Activated T-helper 2 cell treated with anti-CD3 and anti-CD28 coated beads, Interferon-gamma antibody, Interleukin-2, Interleukin-4, amounts not matched to agents 10 μg/mL and 5 μg/mL and 100 μg/mL, durations not matched to agents 14 hours and 24 hours and 36 hours (primary cell): ENCODE data around the gene XYLT1. TPM values are rescaled to one million over a fixed set of nuclear protein-coding genes. Genes with fewer than 3 reads are reported as not detected.

Experiments
- DNase-seq: peaks from one replicate; pipeline ENCODE4 v3.0.0; 2021; ENCODE audit warnings: low spot score
- H3K27ac Mint-ChIP-seq: one replicate; pipeline ENCODE4 v1.8.0; 2021; ENCODE audit warnings: mixed read lengths
- H3K27me3 Mint-ChIP-seq: one replicate; pipeline ENCODE4 v1.8.0; 2021; ENCODE audit warnings: low read depth, mixed read lengths
- H3K36me3 Mint-ChIP-seq: one replicate; pipeline ENCODE4 v1.8.0; 2021; ENCODE audit warnings: low read depth, mixed read lengths
- H3K4me1 Mint-ChIP-seq: one replicate; pipeline ENCODE4 v1.8.0; 2021; ENCODE audit warnings: low read depth, mixed read lengths
- H3K4me3 Mint-ChIP-seq: one replicate; pipeline ENCODE4 v1.8.0; 2021; ENCODE audit warnings: low read depth, mild to moderate bottlenecking, moderate library complexity, mixed read lengths
- H3K9me3 Mint-ChIP-seq: one replicate; pipeline ENCODE4 v1.8.0; 2021; ENCODE audit warnings: mixed read lengths
- intact Hi-C: fragments of 100-400 bp; cut with micrococcal nuclease; formaldehyde crosslinking; loops from one replicate; pipeline ENCODE4 v1.15.1; 2023
- total RNA-seq: library from RNA; stranded (reverse); gene quantifications from 2 replicates; pipeline ENCODE4 v1.2.3, GENCODE V29; 2022

Gene XYLT1
- total RNA-seq, 1 donor from 2014 or later: 18.9 TPM

- Mint-ChIP-seq H3K27me3 (no peaks in the 10 kb centered on the region), H3K36me3 (peaks cover 6% of the 10 kb centered on the region), H3K4me1 (peaks cover 60% of the 10 kb centered on the region), H3K9me3 (no peaks in the 10 kb centered on the region), H3K4me3 (no peak overlapping the region), H3K27ac (no peak overlapping the region)
- intact Hi-C loops: no loop called here
- DNase-seq: no peak
These were observed 91.6 kb downstream of the XYLT1 start for GRCh38 chr16:17379121-17379571.

GRCh38 chr16:17377360-17378324 is 93.1 kb downstream of the XYLT1 start:
- Mint-ChIP-seq H3K27ac (no peak overlapping the region), H3K36me3 (peaks cover 6% of the 10 kb centered on the region), H3K4me1 (peaks cover 55% of the 10 kb centered on the region), H3K9me3 (no peaks in the 10 kb centered on the region), H3K27me3 (no peaks in the 10 kb centered on the region), H3K4me3 (no peak overlapping the region)
- no peak for DNase-seq
- intact Hi-C loops: no loop called here

GRCh38 chr16:17375461-17376304 is 95.1 kb downstream of the XYLT1 start:
- no peaks in the 10 kb centered on the region for H3K27me3 Mint-ChIP-seq
- peaks cover 64% of the 10 kb centered on the region for H3K4me1 Mint-ChIP-seq

GRCh38 chr16:17374668-17375255 is 96.0 kb downstream of the XYLT1 start:
- no peak for DNase-seq
- Mint-ChIP-seq H3K27me3 (no peaks in the 10 kb centered on the region), H3K27ac (no peak overlapping the region), H3K36me3 (peaks cover 6% of the 10 kb centered on the region), H3K4me3 (no peak overlapping the region), H3K9me3 (no peaks in the 10 kb centered on the region), H3K4me1 (peaks cover 70% of the 10 kb centered on the region)
- intact Hi-C loops: loop anchor here (5.0 kb wide), 1 partner anchor 102 kb away; no protein-coding TSS in a partner anchor

More at GRCh38 chr16:17375461-17376304, 95.1 kb downstream of the XYLT1 start:
- intact Hi-C loops: no loop called here
- no peak overlapping the region for H3K4me3 Mint-ChIP-seq
- peak overlapping the region; percentile 55 for H3K27ac Mint-ChIP-seq
- DNase-seq: no peak
- peaks cover 6% of the 10 kb centered on the region for H3K36me3 Mint-ChIP-seq
- no peaks in the 10 kb centered on the region for H3K9me3 Mint-ChIP-seq

GRCh38 chr16:17373533-17373932 is 97.2 kb downstream of the XYLT1 start:
- Mint-ChIP-seq H3K4me3 (no peak overlapping the region), H3K27ac (no peak overlapping the region), H3K4me1 (peaks cover 74% of the 10 kb centered on the region), H3K27me3 (no peaks in the 10 kb centered on the region), H3K9me3 (no peaks in the 10 kb centered on the region), H3K36me3 (peaks cover 10% of the 10 kb centered on the region)
- no peak for DNase-seq
- intact Hi-C loops: loop anchor here (5.0 kb wide), 1 partner anchor 101 kb away; no protein-coding TSS in a partner anchor

- DNase-seq: no peak
- Mint-ChIP-seq H3K36me3 (peaks cover 10% of the 10 kb centered on the region), H3K4me3 (no peak overlapping the region), H3K9me3 (no peaks in the 10 kb centered on the region), H3K4me1 (peaks cover 73% of the 10 kb centered on the region), H3K27me3 (no peaks in the 10 kb centered on the region), H3K27ac (no peak overlapping the region)
- intact Hi-C loops: loop anchor here (5.0 kb wide), 1 partner anchor 100 kb away; no protein-coding TSS in a partner anchor
These were observed 98.4 kb downstream of the XYLT1 start for GRCh38 chr16:17372386-17372785.

GRCh38 chr16:17371299-17371698 is 99.5 kb downstream of the XYLT1 start:
- no peaks in the 10 kb centered on the region for H3K9me3 Mint-ChIP-seq
- no peaks in the 10 kb centered on the region for H3K27me3 Mint-ChIP-seq
- no peak for DNase-seq
- H3K36me3 Mint-ChIP-seq: peaks cover 15% of the 10 kb centered on the region
- intact Hi-C loops: loop anchor here (5.0 kb wide), 1 partner anchor 99 kb away; no protein-coding TSS in a partner anchor
- no peak overlapping the region for H3K4me3 Mint-ChIP-seq
- H3K4me1 Mint-ChIP-seq: peaks cover 78% of the 10 kb centered on the region
- peak overlapping the region; percentile 44 for H3K27ac Mint-ChIP-seq

GRCh38 chr16:17370731-17371285 is 100.0 kb downstream of the XYLT1 start:
- H3K27ac Mint-ChIP-seq: peak overlapping the region; percentile 99
- intact Hi-C loops: loop anchor here (5.0 kb wide), 1 partner anchor 99 kb away; no protein-coding TSS in a partner anchor

GRCh38 chr16:17370223-17370707 is 100.5 kb downstream of the XYLT1 start:
- no peaks in the 10 kb centered on the region for H3K27me3 Mint-ChIP-seq
- H3K4me1 Mint-ChIP-seq: peaks cover 83% of the 10 kb centered on the region
- no peaks in the 10 kb centered on the region for H3K9me3 Mint-ChIP-seq
- peak overlapping the region; percentile 83 for H3K4me3 Mint-ChIP-seq
- H3K27ac Mint-ChIP-seq: peak overlapping the region; percentile 99
- DNase-seq: no peak
- intact Hi-C loops: loop anchor here (5.0 kb wide), 1 partner anchor 98 kb away; no protein-coding TSS in a partner anchor
- peaks cover 22% of the 10 kb centered on the region for H3K36me3 Mint-ChIP-seq

More at GRCh38 chr16:17370731-17371285, 100.0 kb downstream of the XYLT1 start:
- H3K36me3 Mint-ChIP-seq: peaks cover 18% of the 10 kb centered on the region
- H3K4me3 Mint-ChIP-seq: no peak overlapping the region
- no peaks in the 10 kb centered on the region for H3K27me3 Mint-ChIP-seq
- H3K4me1 Mint-ChIP-seq: peaks cover 83% of the 10 kb centered on the region
- no peak for DNase-seq
- H3K9me3 Mint-ChIP-seq: no peaks in the 10 kb centered on the region

GRCh38 chr16:17369421-17370222 is 101.1 kb downstream of the XYLT1 start:
- Mint-ChIP-seq H3K36me3 (peaks cover 22% of the 10 kb centered on the region), H3K27me3 (no peaks in the 10 kb centered on the region), H3K4me1 (peaks cover 83% of the 10 kb centered on the region), H3K27ac (peak overlapping the region; percentile 99), H3K9me3 (no peaks in the 10 kb centered on the region), H3K4me3 (peak overlapping the region; percentile 83)
- peak; percentile 76 for DNase-seq
- intact Hi-C loops: loop anchor here (1.0 to 5.0 kb wide), 2 partner anchors 48 to 97 kb away; no protein-coding TSS in a partner anchor

- no peaks in the 10 kb centered on the region for H3K9me3 Mint-ChIP-seq
- peaks cover 81% of the 10 kb centered on the region for H3K4me1 Mint-ChIP-seq
- no peak for DNase-seq
- intact Hi-C loops: loop anchor here (1.0 kb wide), 2 partner anchors 26 to 48 kb away; no protein-coding TSS in a partner anchor
- peak overlapping the region; percentile 83 for H3K4me3 Mint-ChIP-seq
- H3K36me3 Mint-ChIP-seq: peaks cover 22% of the 10 kb centered on the region
- no peaks in the 10 kb centered on the region for H3K27me3 Mint-ChIP-seq
- H3K27ac Mint-ChIP-seq: peak overlapping the region; percentile 99
These were observed 101.8 kb downstream of the XYLT1 start for GRCh38 chr16:17368951-17369350.
